ENCODE measurements around the gene NPFF. TPM values are rescaled to one million over a fixed set of nuclear protein-coding genes. Genes with fewer than 3 reads are reported as not detected.

The NPFF gene
- total RNA-seq, 1 donor from 2014 or later = not detected

GRCh38 chr12:53536962-53537361, 29.7 kb upstream of the NPFF start:
- no peaks in the 10 kb centered on the region for H3K27me3 ChIP-seq (ENCODE audit: control insufficient read depth in 3 of 3, insufficient read depth in 3 of 3, low read length in 3 of 3)

GRCh38 chr12:53533471-53533870, 26.2 kb upstream of the NPFF start:
- peaks cover 42 to 64% (median 58%) of the 10 kb centered on the region in 3 donors for H3K36me3 ChIP-seq (ENCODE audit: control insufficient read depth in 3 of 3, insufficient read depth in 3 of 3, low read length in 3 of 3)
- H3K9ac ChIP-seq (ENCODE audit: low read depth in 1 of 3, low read length in 3 of 3) = no peak overlapping the region
- H3K4me3 ChIP-seq (ENCODE audit: low read length in 3 of 3) = no peak overlapping the region
- no peaks in the 10 kb centered on the region for H3K27me3 ChIP-seq (ENCODE audit: control insufficient read depth in 3 of 3, insufficient read depth in 3 of 3, low read length in 3 of 3)
- no peaks in the 10 kb centered on the region for H3K9me3 ChIP-seq (ENCODE audit: control insufficient read depth in 3 of 3, low read length in 3 of 3)
- no peaks in the 10 kb centered on the region for H3K4me1 ChIP-seq (ENCODE audit: control insufficient read depth in 3 of 3, insufficient read depth in 3 of 3, low read length in 3 of 3)
- H3K27ac ChIP-seq (ENCODE audit: low read depth, low read length) = no peak overlapping the region

More at GRCh38 chr12:53536962-53537361, 29.7 kb upstream of the NPFF start:
- Histone ChIP-seq H3K9me3 (ENCODE audit: control insufficient read depth in 3 of 3, low read length in 3 of 3) (no peaks in the 10 kb centered on the region), H3K4me3 (ENCODE audit: low read length in 3 of 3) (no peak overlapping the region), H3K4me1 (ENCODE audit: control insufficient read depth in 3 of 3, insufficient read depth in 3 of 3, low read length in 3 of 3) (no peaks in the 10 kb centered on the region), H3K9ac (ENCODE audit: low read depth in 1 of 3, low read length in 3 of 3) (no peak overlapping the region), H3K27ac (ENCODE audit: low read depth, low read length) (no peak overlapping the region), H3K36me3 (ENCODE audit: control insufficient read depth in 3 of 3, insufficient read depth in 3 of 3, low read length in 3 of 3) (peaks cover 39 to 72% (median 55%) of the 10 kb centered on the region in 3 donors)

GRCh38 chr12:53532524-53533445, 25.5 kb upstream of the NPFF start:
- Histone ChIP-seq H3K4me1 (ENCODE audit: control insufficient read depth in 3 of 3, insufficient read depth in 3 of 3, low read length in 3 of 3) (no peaks in the 10 kb centered on the region), H3K4me3 (ENCODE audit: low read length in 3 of 3) (no peak overlapping the region), H3K9me3 (ENCODE audit: control insufficient read depth in 3 of 3, low read length in 3 of 3) (no peaks in the 10 kb centered on the region), H3K27ac (ENCODE audit: low read depth, low read length) (no peak overlapping the region), H3K36me3 (ENCODE audit: control insufficient read depth in 3 of 3, insufficient read depth in 3 of 3, low read length in 3 of 3) (peaks cover 42 to 59% (median 54%) of the 10 kb centered on the region in 3 donors), H3K9ac (ENCODE audit: low read depth in 1 of 3, low read length in 3 of 3) (no peak overlapping the region), H3K27me3 (ENCODE audit: control insufficient read depth in 3 of 3, insufficient read depth in 3 of 3, low read length in 3 of 3) (no peaks in the 10 kb centered on the region)

- Histone ChIP-seq H3K27ac (ENCODE audit: low read depth, low read length) (no peak overlapping the region), H3K36me3 (ENCODE audit: control insufficient read depth in 3 of 3, insufficient read depth in 3 of 3, low read length in 3 of 3) (peaks cover 41 to 53% (median 52%) of the 10 kb centered on the region in 3 donors)
These were observed 24.7 kb upstream of the NPFF start for GRCh38 chr12:53532021-53532420.

GRCh38 chr12:53530920-53531319, 23.6 kb upstream of the NPFF start:
- Histone ChIP-seq H3K9ac (ENCODE audit: low read depth in 1 of 3, low read length in 3 of 3) (no peak overlapping the region), H3K27ac (ENCODE audit: low read depth, low read length) (no peak overlapping the region), H3K4me3 (ENCODE audit: low read length in 3 of 3) (no peak overlapping the region), H3K9me3 (ENCODE audit: control insufficient read depth in 3 of 3, low read length in 3 of 3) (no peaks in the 10 kb centered on the region), H3K36me3 (ENCODE audit: control insufficient read depth in 3 of 3, insufficient read depth in 3 of 3, low read length in 3 of 3) (peaks cover 34 to 51% (median 47%) of the 10 kb centered on the region in 3 donors), H3K27me3 (ENCODE audit: control insufficient read depth in 3 of 3, insufficient read depth in 3 of 3, low read length in 3 of 3) (no peaks in the 10 kb centered on the region), H3K4me1 (ENCODE audit: control insufficient read depth in 3 of 3, insufficient read depth in 3 of 3, low read length in 3 of 3) (no peaks in the 10 kb centered on the region)

More at GRCh38 chr12:53532021-53532420, 24.7 kb upstream of the NPFF start:
- H3K4me3 ChIP-seq (ENCODE audit: low read length in 3 of 3) = no peak overlapping the region
- no peaks in the 10 kb centered on the region for H3K9me3 ChIP-seq (ENCODE audit: control insufficient read depth in 3 of 3, low read length in 3 of 3)
- H3K27me3 ChIP-seq (ENCODE audit: control insufficient read depth in 3 of 3, insufficient read depth in 3 of 3, low read length in 3 of 3) = no peaks in the 10 kb centered on the region
- H3K4me1 ChIP-seq (ENCODE audit: control insufficient read depth in 3 of 3, insufficient read depth in 3 of 3, low read length in 3 of 3) = no peaks in the 10 kb centered on the region
- H3K9ac ChIP-seq (ENCODE audit: low read depth in 1 of 3, low read length in 3 of 3) = no peak overlapping the region

- H3K4me3 ChIP-seq (ENCODE audit: low read length in 3 of 3) = no peak overlapping the region
- peaks cover 34 to 47% (median 41%) of the 10 kb centered on the region in 3 donors for H3K36me3 ChIP-seq (ENCODE audit: control insufficient read depth in 3 of 3, insufficient read depth in 3 of 3, low read length in 3 of 3)
- no peaks in the 10 kb centered on the region for H3K9me3 ChIP-seq (ENCODE audit: control insufficient read depth in 3 of 3, low read length in 3 of 3)
- H3K4me1 ChIP-seq (ENCODE audit: control insufficient read depth in 3 of 3, insufficient read depth in 3 of 3, low read length in 3 of 3) = no peaks in the 10 kb centered on the region
- no peak overlapping the region for H3K27ac ChIP-seq (ENCODE audit: low read depth, low read length)
- H3K9ac ChIP-seq (ENCODE audit: low read depth in 1 of 3, low read length in 3 of 3) = no peak overlapping the region
- H3K27me3 ChIP-seq (ENCODE audit: control insufficient read depth in 3 of 3, insufficient read depth in 3 of 3, low read length in 3 of 3) = no peaks in the 10 kb centered on the region
These were observed 22.8 kb upstream of the NPFF start for GRCh38 chr12:53530061-53530460.

- Histone ChIP-seq H3K9ac (ENCODE audit: low read depth in 1 of 3, low read length in 3 of 3) (no peak overlapping the region), H3K27me3 (ENCODE audit: control insufficient read depth in 3 of 3, insufficient read depth in 3 of 3, low read length in 3 of 3) (no peaks in the 10 kb centered on the region), H3K36me3 (ENCODE audit: control insufficient read depth in 3 of 3, insufficient read depth in 3 of 3, low read length in 3 of 3) (peaks cover 33 to 48% (median 43%) of the 10 kb centered on the region in 3 donors), H3K9me3 (ENCODE audit: control insufficient read depth in 3 of 3, low read length in 3 of 3) (no peaks in the 10 kb centered on the region), H3K4me1 (ENCODE audit: control insufficient read depth in 3 of 3, insufficient read depth in 3 of 3, low read length in 3 of 3) (no peaks in the 10 kb centered on the region), H3K27ac (ENCODE audit: low read depth, low read length) (no peak overlapping the region), H3K4me3 (ENCODE audit: low read length in 3 of 3) (no peak overlapping the region)
These were observed 17.2 kb upstream of the NPFF start for GRCh38 chr12:53524476-53524875.

GRCh38 chr12:53523131-53523530, 15.8 kb upstream of the NPFF start:
- Histone ChIP-seq H3K4me1 (ENCODE audit: control insufficient read depth in 3 of 3, insufficient read depth in 3 of 3, low read length in 3 of 3) (no peaks in the 10 kb centered on the region), H3K9me3 (ENCODE audit: control insufficient read depth in 3 of 3, low read length in 3 of 3) (no peaks in the 10 kb centered on the region), H3K4me3 (ENCODE audit: low read length in 3 of 3) (no peak overlapping the region), H3K27ac (ENCODE audit: low read depth, low read length) (no peak overlapping the region), H3K36me3 (ENCODE audit: control insufficient read depth in 3 of 3, insufficient read depth in 3 of 3, low read length in 3 of 3) (peaks cover 40 to 54% (median 53%) of the 10 kb centered on the region in 3 donors), H3K27me3 (ENCODE audit: control insufficient read depth in 3 of 3, insufficient read depth in 3 of 3, low read length in 3 of 3) (no peaks in the 10 kb centered on the region), H3K9ac (ENCODE audit: low read depth in 1 of 3, low read length in 3 of 3) (no peak overlapping the region)

- Histone ChIP-seq H3K27ac (ENCODE audit: low read depth, low read length) (no peak overlapping the region), H3K36me3 (ENCODE audit: control insufficient read depth in 3 of 3, insufficient read depth in 3 of 3, low read length in 3 of 3) (peaks cover 58 to 79% (median 74%) of the 10 kb centered on the region in 3 donors), H3K4me1 (ENCODE audit: control insufficient read depth in 3 of 3, insufficient read depth in 3 of 3, low read length in 3 of 3) (no peaks in the 10 kb centered on the region), H3K4me3 (ENCODE audit: low read length in 3 of 3) (no peak overlapping the region), H3K9me3 (ENCODE audit: control insufficient read depth in 3 of 3, low read length in 3 of 3) (no peaks in the 10 kb centered on the region), H3K9ac (ENCODE audit: low read depth in 1 of 3, low read length in 3 of 3) (no peak overlapping the region), H3K27me3 (ENCODE audit: control insufficient read depth in 3 of 3, insufficient read depth in 3 of 3, low read length in 3 of 3) (no peaks in the 10 kb centered on the region)
These were observed 11.1 kb upstream of the NPFF start for GRCh38 chr12:53518381-53518780.

GRCh38 chr12:53516758-53517455, 9.6 kb upstream of the NPFF start:
- no peaks in the 10 kb centered on the region for H3K27me3 ChIP-seq (ENCODE audit: control insufficient read depth in 3 of 3, insufficient read depth in 3 of 3, low read length in 3 of 3)
- peaks cover 59 to 79% (median 73%) of the 10 kb centered on the region in 3 donors for H3K36me3 ChIP-seq (ENCODE audit: control insufficient read depth in 3 of 3, insufficient read depth in 3 of 3, low read length in 3 of 3)
- H3K27ac ChIP-seq (ENCODE audit: low read depth, low read length) = no peak overlapping the region
- no peaks in the 10 kb centered on the region for H3K4me1 ChIP-seq (ENCODE audit: control insufficient read depth in 3 of 3, insufficient read depth in 3 of 3, low read length in 3 of 3)
- H3K4me3 ChIP-seq (ENCODE audit: low read length in 3 of 3) = no peak overlapping the region
- no peak overlapping the region for H3K9ac ChIP-seq (ENCODE audit: low read depth in 1 of 3, low read length in 3 of 3)
- H3K9me3 ChIP-seq (ENCODE audit: control insufficient read depth in 3 of 3, low read length in 3 of 3) = no peaks in the 10 kb centered on the region

All from skeletal muscle tissue (tissue), 4 donors.